IMR-90 (cell line): ENCODE measurements around the gene ADAMTS18. TPM values are rescaled to one million over a fixed set of nuclear protein-coding genes. Genes with fewer than 3 reads are reported as not detected.

Experiments used
- ATAC-seq: fragments of 200-7000 bp; cut with Tn5 transposase; 2 replicates; pipeline ENCODE4 v1.9.1; 2020; ENCODE audit warnings: low read depth, mild to moderate bottlenecking, moderate library complexity
- BruUV-seq: library from RNA; stranded (reverse); fragments of 400-500 nt; replicated peaks from 2 replicates; lab custom pipeline; 2021; lab: Mats Ljungman, UMichigan
- CTCF ChIA-PET: fragments of 300-600 bp; formaldehyde crosslinking; extraction: SDS; loops from one replicate; lab custom pipeline; 2021; ENCODE audit warnings: antibody characterized with exemption; lab: Yijun Ruan, JAX
- POLR2A ChIA-PET: fragments of 300-600 bp; sonication (Branson Sonifier 250); formaldehyde crosslinking; loops from one replicate; lab custom pipeline; 2022; ENCODE audit warnings: antibody characterized with exemption; ENCODE audit not compliant: unreplicated experiment; lab: Charles Lee
- DNase-seq: peaks from one replicate; pipeline ENCODE4 v3.0.0; 2013
- H2AFZ ChIP-seq: replicated peaks from 2 replicates; pipeline ENCODE3; 2013; ENCODE audit warnings: low read length, mild to moderate bottlenecking; ENCODE audit not compliant: poor library complexity
- H2AK5ac ChIP-seq: 2 replicates; pipeline ENCODE4 v1.6.1; 2013; ENCODE audit warnings: low read depth, low read length, inconsistent platforms
- H2AK9ac ChIP-seq: replicated peaks from 2 replicates; pipeline ENCODE3; 2013; ENCODE audit warnings: mild to moderate bottlenecking, low read depth, low read length, moderate library complexity; ENCODE audit not compliant: poor library complexity
- H2BK120ac ChIP-seq: 2 replicates; pipeline ENCODE4 v1.6.1; 2013; ENCODE audit warnings: low read depth, low read length, inconsistent platforms
- H2BK15ac ChIP-seq: 3 replicates; pipeline ENCODE4 v1.6.1; 2013; ENCODE audit warnings: low read depth, low read length, inconsistent platforms
- H2BK20ac ChIP-seq: 2 replicates; pipeline ENCODE4 v1.6.1; 2013; ENCODE audit warnings: low read depth, mild to moderate bottlenecking, inconsistent platforms, low read length, moderate library complexity
- H2BK5ac ChIP-seq: 2 replicates; pipeline ENCODE4 v1.6.1; 2013; ENCODE audit warnings: mild to moderate bottlenecking, low read depth, low read length, inconsistent platforms; ENCODE audit not compliant: poor library complexity, severe bottlenecking
- H3K14ac ChIP-seq: replicated peaks from 2 replicates; pipeline ENCODE4 v1.6.1; 2013; ENCODE audit warnings: low read depth, low read length, inconsistent platforms
- H3K18ac ChIP-seq: 2 replicates; pipeline ENCODE4 v1.6.1; 2013; ENCODE audit warnings: low read depth, low read length, control low read depth
- H3K23ac ChIP-seq: 2 replicates; pipeline ENCODE4 v1.6.1; 2013; ENCODE audit warnings: low read depth, low read length, inconsistent platforms
- H3K27ac ChIP-seq: 2 replicates; pipeline ENCODE4 v1.5.1; 2013; ENCODE audit warnings: mild to moderate bottlenecking, control low read depth, low read length; ENCODE audit not compliant: insufficient read depth
- H3K27me3 ChIP-seq: 2 replicates; pipeline ENCODE4 v1.6.1; 2013; ENCODE audit warnings: low read length; ENCODE audit not compliant: control insufficient read depth, insufficient read depth
- H3K36me3 ChIP-seq: 2 replicates; pipeline ENCODE4 v1.6.1; 2013; ENCODE audit warnings: low read length, mixed read lengths; ENCODE audit not compliant: control insufficient read depth, insufficient read depth
- H3K4ac ChIP-seq: 2 replicates; pipeline ENCODE4 v1.6.1; 2013; ENCODE audit warnings: low read depth, low read length, inconsistent platforms
- H3K4me1 ChIP-seq: 2 replicates; pipeline ENCODE4 v1.6.1; 2013; ENCODE audit warnings: low read length, mixed read lengths; ENCODE audit not compliant: control insufficient read depth, insufficient read depth
- H3K4me2 ChIP-seq: 2 replicates; pipeline ENCODE4 v1.6.1; 2013; ENCODE audit warnings: low read depth, mild to moderate bottlenecking, control low read depth, low read length, moderate library complexity
- H3K4me3 ChIP-seq: 2 replicates; pipeline ENCODE4 v1.5.1; 2013; ENCODE audit warnings: low read depth, mild to moderate bottlenecking, control low read depth, low read length, moderate library complexity; ENCODE audit not compliant: insufficient read depth
- H3K56ac ChIP-seq: 2 replicates; pipeline ENCODE4 v1.6.1; 2013; ENCODE audit warnings: low read length, inconsistent platforms; ENCODE audit not compliant: insufficient read depth; ENCODE audit errors: extremely low read depth
- H3K79me1 ChIP-seq, 2 experiments: 2 replicates each; pipeline ENCODE4 v1.6.1; 2013; ENCODE audit warnings: low read length in 2 of 2, inconsistent platforms in 1 of 2, low read depth in 1 of 2
- H3K9ac ChIP-seq: 2 replicates; pipeline ENCODE4 v1.6.1; 2013; ENCODE audit warnings: low read depth, low read length, control low read depth
- H3K9me1 ChIP-seq: 2 replicates; pipeline ENCODE4 v1.6.1; 2013; ENCODE audit warnings: low read length, inconsistent platforms; ENCODE audit not compliant: insufficient read depth
- H3K9me3 ChIP-seq: 2 replicates; pipeline ENCODE4 v1.6.1; 2013; ENCODE audit warnings: low read length; ENCODE audit not compliant: control insufficient read depth, insufficient read depth
- H4K20me1 ChIP-seq: 2 replicates; pipeline ENCODE4 v1.6.1; 2013; ENCODE audit warnings: low read length, inconsistent platforms; ENCODE audit not compliant: insufficient read depth
- H4K5ac ChIP-seq: 2 replicates; pipeline ENCODE4 v1.6.1; 2013; ENCODE audit warnings: mild to moderate bottlenecking, low read depth, low read length, control low read depth
- H4K8ac ChIP-seq, 2 experiments: 2 replicates each; pipeline ENCODE4 v1.6.1; 2013; ENCODE audit warnings: low read depth in 2 of 2, low read length in 2 of 2, control low read depth in 1 of 2, inconsistent platforms in 1 of 2
- H4K91ac ChIP-seq: 2 replicates; pipeline ENCODE4 v1.6.1; 2013; ENCODE audit warnings: low read depth, low read length, inconsistent platforms; ENCODE audit not compliant: insufficient read depth
- BHLHE40 ChIP-seq: fragments of 150-350 bp; IDR thresholded peaks from 2 replicates; pipeline ENCODE4 v1.6.1; 2016; ENCODE audit warnings: mild to moderate bottlenecking, low read depth, low read length
- RAD21 ChIP-seq: IDR thresholded peaks from 2 replicates; pipeline ENCODE4 v1.6.1; 2012; ENCODE audit warnings: low read length, improper control_type of control experiment
- SMC3 ChIP-seq: fragments of 150-350 bp; IDR thresholded peaks from 2 replicates; pipeline ENCODE4 v1.6.1; 2016; ENCODE audit warnings: low read depth, mild to moderate bottlenecking, antibody characterized with exemption, low read length, moderate library complexity
- WGBS, 2 experiments: methylation state at CpG; one replicate each; pipeline versions ENCODE4 v1.1.5 to v1.1.7; 2013; ENCODE audit warnings: missing lambda C conversion rate in 2 of 2; ENCODE audit not compliant: insufficient read length in 1 of 2; ENCODE audit errors: extremely low coverage in 2 of 2; 5-methylcytosine and 5-hydroxymethylcytosine counted together
- dilution Hi-C: fragments of 300-500 bp; cut with HindIII; formaldehyde crosslinking; loops from one replicate; pipeline ENCODE4 v1.14.3; 2018; ENCODE audit warnings: low sequenced_read_pairs; ENCODE audit not compliant: unreplicated experiment
- in situ Hi-C: fragments of 300-500 bp; cut with MboI; formaldehyde crosslinking; loops from 3 replicates; pipeline ENCODE4 v1.14.3; 2019; ENCODE audit warnings: low sequenced_read_pairs, inconsistent platforms, mixed read lengths
- intact Hi-C: fragments of 100-400 bp; cut with micrococcal nuclease; formaldehyde crosslinking; loops from 2 replicates; pipeline ENCODE4 v1.10.0; 2022
- polyA plus RNA-seq, 3 experiments: library from polyadenylated mRNA; depleted of rRNA; stranded (reverse); fragments of >200 nt; gene quantifications; 2 replicates each; pipeline ENCODE4 v1.2.3, GENCODE V29; 2012; ENCODE audit warnings: low replicate concordance in 1 of 3
- total RNA-seq: library from RNA; depleted of rRNA; stranded (reverse); fragments of >200 nt; gene quantifications from 2 replicates; pipeline ENCODE4 v1.2.3, GENCODE V29; 2012

Gene ADAMTS18
- total and polyA plus RNA-seq, 2 of the 4 experiments (the other 2 are of a cell fraction) = not detected

DNA sequence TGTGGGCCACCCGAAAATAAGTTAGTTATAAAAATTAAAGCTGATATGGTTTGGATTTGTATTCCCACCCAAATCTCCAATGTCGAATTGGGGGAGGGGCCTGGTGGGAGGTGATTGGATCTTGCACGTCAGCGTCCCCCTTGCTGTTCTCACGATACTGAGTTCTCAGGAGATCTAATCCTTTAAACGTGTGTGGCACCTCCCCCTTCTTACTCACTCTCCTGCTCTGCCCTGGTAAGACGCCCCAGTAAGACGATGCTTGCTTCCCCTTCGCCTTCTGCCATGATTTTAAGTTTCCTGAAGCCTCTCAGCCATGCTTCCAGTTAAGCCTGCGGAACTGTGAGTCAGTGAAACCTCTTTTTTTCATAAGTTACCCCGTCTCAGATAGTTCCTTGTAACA lies 200.2 kb downstream of the ADAMTS18 start:
- in situ Hi-C loops (loop anchor here (5.0 to 25.0 kb wide), 2 partner anchors 353 to 778 kb away; partner anchors contain the start of gene CLEC3A), intact Hi-C loops (loop anchor here (5.0 to 10.0 kb wide), 2 partner anchors 203 to 740 kb away; partner anchors contain the start of gene ADAMTS18), dilution Hi-C loops (loop anchor here (25.0 kb wide), 1 partner anchor 353 kb away; no protein-coding TSS in a partner anchor)
- H4K5ac ChIP-seq = no peak overlapping the region
- no peak overlapping the region for H3K4ac ChIP-seq
- no peak overlapping the region for H3K23ac ChIP-seq
- H3K18ac ChIP-seq = no peak overlapping the region
- no peak overlapping the region for H3K27ac ChIP-seq
- no peak overlapping the region for H2BK5ac ChIP-seq
- H2AK9ac ChIP-seq = no peak overlapping the region
- H3K79me1 ChIP-seq = no peaks in the 10 kb centered on the region
- no peak overlapping the region for H2BK15ac ChIP-seq
- no TSS peak for BruUV-seq
- H2AK5ac ChIP-seq = no peak overlapping the region
- WGBS, 2 experiments = no CpG with 5 or more reads among the region's 11 CpGs
- no peaks in the 10 kb centered on the region for H4K20me1 ChIP-seq
- no peak for ATAC-seq
- no peaks in the 10 kb centered on the region for H3K9me3 ChIP-seq
- no peak overlapping the region for H2BK20ac ChIP-seq
- H3K14ac ChIP-seq = no peak overlapping the region
- H3K36me3 ChIP-seq = no peaks in the 10 kb centered on the region
- H2AFZ ChIP-seq = no peak overlapping the region
- H4K8ac ChIP-seq = no peak overlapping the region
- no peak overlapping the region for H2BK120ac ChIP-seq
- ChIA-PET POLR2A (no interaction called here), CTCF (interaction anchor here (0.5 kb wide), 1 partner anchor 349 kb away, joined by 3 read pairs; no protein-coding TSS in a partner anchor)
- H3K27me3 ChIP-seq = peaks cover 2% of the 10 kb centered on the region; the same call in 1 of the 2 replicates
- no peak for TF ChIP-seq SMC3
- no peak for TF ChIP-seq BHLHE40
- no peak for TF ChIP-seq RAD21
- no peak overlapping the region for H3K4me3 ChIP-seq
- DNase-seq = no peak
- H4K91ac ChIP-seq = no peak overlapping the region
- H3K9ac ChIP-seq = no peak overlapping the region
- no peak overlapping the region for H3K4me2 ChIP-seq
- H3K56ac ChIP-seq = no peak overlapping the region
- no peaks in the 10 kb centered on the region for H3K4me1 ChIP-seq
- H3K9me1 ChIP-seq = no peaks in the 10 kb centered on the region; the same call in 1 of the 2 replicates
